C4-2B (cell line): ENCODE data around the gene IL16.
"Not testable (repeated sequence)": the region's sequence is repeated elsewhere in the genome, so short reads cannot be mapped to it uniquely, and the experiment has no call there.

ENCODE experiments used
- H3K27ac ChIP-seq: fragments of 450-650 bp; 2 replicates; pipeline ENCODE4 v1.5.1; 2017
- ZFX ChIP-seq: fragments of 450-650 bp; IDR thresholded peaks from 2 replicates; pipeline ENCODE4 v1.6.1; 2017
- TF ChIP-seq, protein P1 (sequence below): fragments of 450-650 bp; conservative IDR thresholded peaks from 2 replicates; pipeline ENCODE4 v1.5.1; 2017; ENCODE audit warnings: mild to moderate bottlenecking

Gene IL16

GRCh38 chr15:81326466-81327212 is 130.0 kb downstream of the IL16 start:
- TF ChIP-seq ZFX: no peak
- TF ChIP-seq, protein P1, sequence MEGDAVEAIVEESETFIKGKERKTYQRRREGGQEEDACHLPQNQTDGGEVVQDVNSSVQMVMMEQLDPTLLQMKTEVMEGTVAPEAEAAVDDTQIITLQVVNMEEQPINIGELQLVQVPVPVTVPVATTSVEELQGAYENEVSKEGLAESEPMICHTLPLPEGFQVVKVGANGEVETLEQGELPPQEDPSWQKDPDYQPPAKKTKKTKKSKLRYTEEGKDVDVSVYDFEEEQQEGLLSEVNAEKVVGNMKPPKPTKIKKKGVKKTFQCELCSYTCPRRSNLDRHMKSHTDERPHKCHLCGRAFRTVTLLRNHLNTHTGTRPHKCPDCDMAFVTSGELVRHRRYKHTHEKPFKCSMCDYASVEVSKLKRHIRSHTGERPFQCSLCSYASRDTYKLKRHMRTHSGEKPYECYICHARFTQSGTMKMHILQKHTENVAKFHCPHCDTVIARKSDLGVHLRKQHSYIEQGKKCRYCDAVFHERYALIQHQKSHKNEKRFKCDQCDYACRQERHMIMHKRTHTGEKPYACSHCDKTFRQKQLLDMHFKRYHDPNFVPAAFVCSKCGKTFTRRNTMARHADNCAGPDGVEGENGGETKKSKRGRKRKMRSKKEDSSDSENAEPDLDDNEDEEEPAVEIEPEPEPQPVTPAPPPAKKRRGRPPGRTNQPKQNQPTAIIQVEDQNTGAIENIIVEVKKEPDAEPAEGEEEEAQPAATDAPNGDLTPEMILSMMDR: no peak
- H3K27ac ChIP-seq: no peak overlapping the region

- TF ChIP-seq, protein P1: no peak
- no peak overlapping the region for H3K27ac ChIP-seq
These were observed 130.8 kb downstream of the IL16 start for GRCh38 chr15:81327516-81327915.

GRCh38 chr15:81329446-81329845 is 132.8 kb downstream of the IL16 start:
- no peak overlapping the region for H3K27ac ChIP-seq
- TF ChIP-seq, protein P1: no peak

GRCh38 chr15:81330366-81331090 is 133.8 kb downstream of the IL16 start:
- TF ChIP-seq, protein P1: no peak
- TF ChIP-seq ZFX: no peak

DNA sequence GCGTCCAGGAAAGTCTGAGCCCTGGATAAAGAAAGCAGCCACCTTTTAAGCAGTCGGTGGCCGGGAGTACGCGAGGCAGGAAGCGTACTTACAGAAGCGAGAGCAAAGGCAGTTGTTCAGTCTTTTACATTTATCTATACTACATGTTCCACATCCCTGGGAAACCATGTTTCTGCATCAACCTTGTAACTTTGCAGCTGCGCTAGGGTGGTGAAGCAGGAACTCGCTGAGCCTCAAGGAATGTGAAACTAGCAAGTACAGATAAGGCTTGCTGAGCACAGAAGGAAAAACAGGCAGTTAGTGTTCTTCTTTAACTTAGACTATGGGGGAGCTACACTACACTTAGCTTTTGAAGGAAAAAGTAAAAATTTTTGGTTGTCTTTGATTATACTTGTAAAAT is 134.5 kb downstream of the IL16 start:
- H3K27ac ChIP-seq: not testable (repeated sequence)

More at GRCh38 chr15:81330366-81331090, 133.8 kb downstream of the IL16 start:
- H3K27ac ChIP-seq: no peak overlapping the region

GRCh38 chr15:81331600-81331999 is 134.9 kb downstream of the IL16 start:
- no peak overlapping the region for H3K27ac ChIP-seq
- TF ChIP-seq, protein P1: no peak
- TF ChIP-seq ZFX: no peak

DNA sequence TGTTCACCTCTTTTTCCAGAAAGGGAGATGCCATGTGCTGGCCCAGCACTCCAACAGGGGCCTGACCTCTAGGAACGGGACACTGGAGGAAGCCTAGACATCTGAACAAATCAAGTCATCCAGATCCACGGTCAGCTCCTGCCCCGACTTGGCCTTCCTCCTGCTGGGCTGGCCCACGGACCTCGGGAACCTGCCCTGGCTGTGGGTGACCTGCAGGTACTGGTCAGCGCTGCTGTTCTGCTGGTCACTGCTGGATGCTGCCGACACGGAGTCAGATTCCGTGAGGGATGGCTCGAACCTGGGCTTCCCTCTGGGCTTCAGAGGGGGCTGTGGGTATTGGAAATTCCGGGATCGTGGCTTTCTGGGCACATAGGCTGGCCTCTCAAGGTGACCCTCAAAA is 135.6 kb downstream of the IL16 start:
- no peak for TF ChIP-seq ZFX
- TF ChIP-seq, protein P1: no peak

More for the DNA sequence above, 135.6 kb downstream of the IL16 start:
- no peak overlapping the region for H3K27ac ChIP-seq
